H9 (cell line): ENCODE measurements around the gene FXN. TPM values are rescaled to one million over a fixed set of nuclear protein-coding genes. Genes with fewer than 3 reads are reported as not detected.

Experiments used
- DNase-seq: peaks from one replicate; pipeline ENCODE4 v3.0.0-alpha.2; 2017
- H2AFZ ChIP-seq: one replicate; pipeline ENCODE4 v1.6.1; 2013; ENCODE audit warnings: mild to moderate bottlenecking, low read length, control low read depth, moderate library complexity
- H2AK5ac ChIP-seq: 2 replicates; pipeline ENCODE4 v1.6.1; 2013; ENCODE audit warnings: low read length, control low read depth, mixed read lengths; ENCODE audit not compliant: insufficient read length
- H2BK120ac ChIP-seq: one replicate; pipeline ENCODE4 v1.6.1; 2013; ENCODE audit warnings: low read depth, mild to moderate bottlenecking, low read length, control low read depth, inconsistent platforms; ENCODE audit not compliant: poor library complexity, severe bottlenecking
- H2BK12ac ChIP-seq: 2 replicates; pipeline ENCODE4 v1.6.1; 2013; ENCODE audit warnings: low read length, control low read depth, mixed read lengths, low read depth; ENCODE audit not compliant: insufficient read length
- H2BK15ac ChIP-seq: 2 replicates; pipeline ENCODE4 v1.6.1; 2013; ENCODE audit warnings: low read depth, low read length, control low read depth
- H2BK20ac ChIP-seq: one replicate; pipeline ENCODE4 v1.6.1; 2013; ENCODE audit warnings: low read depth, mild to moderate bottlenecking, low read length, control low read depth, inconsistent platforms; ENCODE audit not compliant: poor library complexity, severe bottlenecking
- H2BK5ac ChIP-seq: 2 replicates; pipeline ENCODE4 v1.6.1; 2013; ENCODE audit warnings: low read length, control low read depth, mixed read lengths; ENCODE audit not compliant: insufficient read length
- H3K14ac ChIP-seq: 2 replicates; pipeline ENCODE4 v1.6.1; 2013; ENCODE audit warnings: low read length, control low read depth; ENCODE audit not compliant: insufficient read depth
- H3K18ac ChIP-seq: 2 replicates; pipeline ENCODE4 v1.6.1; 2013; ENCODE audit warnings: low read depth, mild to moderate bottlenecking, mixed read lengths, low read length, control low read depth; ENCODE audit not compliant: insufficient read length
- H3K23ac ChIP-seq: 2 replicates; pipeline ENCODE4 v1.6.1; 2013; ENCODE audit warnings: low read length, control low read depth, mixed read lengths, low read depth; ENCODE audit not compliant: insufficient read length
- H3K23me2 ChIP-seq: 2 replicates; pipeline ENCODE4 v1.6.1; 2013; ENCODE audit warnings: low read depth, mild to moderate bottlenecking, mixed read lengths, low read length, control low read depth; ENCODE audit not compliant: insufficient read length, poor library complexity, severe bottlenecking
- H3K27ac ChIP-seq: 2 replicates; pipeline ENCODE4 v1.5.1; 2013; ENCODE audit warnings: low read length, control low read depth, mixed read lengths, low read depth; ENCODE audit not compliant: insufficient read length
- H3K27me3 ChIP-seq: 2 replicates; pipeline ENCODE4 v1.6.1; 2013; ENCODE audit warnings: low read length, control low read depth, inconsistent platforms; ENCODE audit not compliant: insufficient read depth
- H3K4ac ChIP-seq: 2 replicates; pipeline ENCODE4 v1.6.1; 2013; ENCODE audit warnings: low read depth, mild to moderate bottlenecking, control low read depth, inconsistent platforms, low read length, moderate library complexity
- H3K4me1 ChIP-seq: 2 replicates; pipeline ENCODE4 v1.6.1; 2013; ENCODE audit warnings: low read length, control low read depth, inconsistent platforms; ENCODE audit not compliant: insufficient read depth
- H3K4me2 ChIP-seq: 2 replicates; pipeline ENCODE4 v1.6.1; 2013; ENCODE audit warnings: low read length, control low read depth, mixed read lengths; ENCODE audit not compliant: insufficient read length, insufficient read depth
- H3K56ac ChIP-seq: 2 replicates; pipeline ENCODE4 v1.6.1; 2013; ENCODE audit warnings: low read depth, mild to moderate bottlenecking, mixed read lengths, low read length, control low read depth; ENCODE audit not compliant: insufficient read length
- H3K79me1 ChIP-seq: 2 replicates; pipeline ENCODE4 v1.6.1; 2013; ENCODE audit warnings: low read depth, mild to moderate bottlenecking, moderate library complexity, low read length, control low read depth, inconsistent platforms; ENCODE audit not compliant: insufficient read depth, poor library complexity, severe bottlenecking
- H3K79me2 ChIP-seq: 2 replicates; pipeline ENCODE4 v1.6.1; 2013; ENCODE audit warnings: low read length, control low read depth, inconsistent platforms; ENCODE audit not compliant: insufficient read depth
- H3K9ac ChIP-seq: 2 replicates; pipeline ENCODE4 v1.6.1; 2013; ENCODE audit warnings: low read length, control low read depth, mixed read lengths; ENCODE audit not compliant: insufficient read length; ENCODE audit errors: extremely low read depth
- H3K9me3 ChIP-seq: one replicate; pipeline ENCODE4 v1.6.1; 2013; ENCODE audit warnings: low read depth, low read length, inconsistent platforms; ENCODE audit not compliant: control insufficient read depth
- H3T11ph ChIP-seq: one replicate; pipeline ENCODE4 v1.6.1; 2013; ENCODE audit warnings: mild to moderate bottlenecking, low read length, control low read depth, inconsistent platforms
- H4K20me1 ChIP-seq: one replicate; pipeline ENCODE4 v1.6.1; 2013; ENCODE audit not compliant: control insufficient read depth, insufficient read length, insufficient read depth
- H4K5ac ChIP-seq: 2 replicates; pipeline ENCODE4 v1.6.1; 2013; ENCODE audit warnings: low read depth, mild to moderate bottlenecking, mixed read lengths, low read length, control low read depth; ENCODE audit not compliant: insufficient read length
- H4K8ac ChIP-seq: replicated peaks from 2 replicates; pipeline ENCODE4 v1.6.1; 2013; ENCODE audit warnings: low read length, control low read depth, mixed read lengths, low read depth; ENCODE audit not compliant: insufficient read length
- H4K91ac ChIP-seq: 2 replicates; pipeline ENCODE4 v1.6.1; 2013; ENCODE audit warnings: low read depth, mild to moderate bottlenecking, moderate library complexity, mixed read lengths, low read length, control low read depth; ENCODE audit not compliant: insufficient read length
- H3K27ac Mint-ChIP-seq, 3 experiments: 2 replicates in 2 of 3; 3 replicates in 1 of 3; pipeline ENCODE4 v1.8.0; 2020 to 2021; ENCODE audit warnings: mixed read lengths in 3 of 3, mild to moderate bottlenecking in 1 of 3, moderate library complexity in 1 of 3
- H3K27me3 Mint-ChIP-seq: 2 replicates; pipeline ENCODE4 v1.8.0; 2021; ENCODE audit warnings: low read depth, mild to moderate bottlenecking, moderate library complexity, mixed read lengths
- H3K36me3 Mint-ChIP-seq, 3 experiments: 2 replicates in 2 of 3; 3 replicates in 1 of 3; pipeline ENCODE4 v1.8.0; 2020 to 2021; ENCODE audit warnings: low read depth in 3 of 3, mixed read lengths in 3 of 3; ENCODE audit not compliant: insufficient read depth in 1 of 3
- H3K4me1 Mint-ChIP-seq, 2 experiments: 2 replicates each; pipeline ENCODE4 v1.8.0; 2020; ENCODE audit warnings: mixed read lengths in 2 of 2
- H3K4me3 Mint-ChIP-seq, 2 experiments: 2 replicates in 1 of 2; 3 replicates in 1 of 2; pipeline ENCODE4 v1.8.0; 2020 to 2021; ENCODE audit warnings: mild to moderate bottlenecking in 2 of 2, mixed read lengths in 2 of 2, moderate library complexity in 1 of 2
- H3K9me3 Mint-ChIP-seq, 2 experiments: 2 replicates in 1 of 2; 3 replicates in 1 of 2; pipeline ENCODE4 v1.8.0; 2020; ENCODE audit warnings: mild to moderate bottlenecking in 2 of 2, mixed read lengths in 2 of 2, moderate library complexity in 1 of 2
- WGBS: extraction: QIAGEN DNeasy Blood & Tissue Kit; methylation state at CpG from one replicate; pipeline ENCODE4 v1.1.7; 2013; ENCODE audit warnings: missing lambda C conversion rate, low lambda C conversion rate, mixed read lengths; ENCODE audit not compliant: insufficient read length; ENCODE audit errors: extremely low coverage; 5-methylcytosine and 5-hydroxymethylcytosine counted together
- total RNA-seq: library from RNA; stranded (reverse); gene quantifications from 2 replicates; pipeline ENCODE4 v1.2.1, GENCODE V29; 2021
- TF ChIP-seq, protein P1 (sequence below): fragments of 200-600 bp; sonication (generic); conservative IDR thresholded peaks from 3 replicates; pipeline ENCODE4 v1.8.0; 2021; ENCODE audit warnings: antibody characterized with exemption, mild to moderate bottlenecking

Gene FXN
- total RNA-seq, 1 experiment from 2014 or later, result 34.4 TPM

DNA sequence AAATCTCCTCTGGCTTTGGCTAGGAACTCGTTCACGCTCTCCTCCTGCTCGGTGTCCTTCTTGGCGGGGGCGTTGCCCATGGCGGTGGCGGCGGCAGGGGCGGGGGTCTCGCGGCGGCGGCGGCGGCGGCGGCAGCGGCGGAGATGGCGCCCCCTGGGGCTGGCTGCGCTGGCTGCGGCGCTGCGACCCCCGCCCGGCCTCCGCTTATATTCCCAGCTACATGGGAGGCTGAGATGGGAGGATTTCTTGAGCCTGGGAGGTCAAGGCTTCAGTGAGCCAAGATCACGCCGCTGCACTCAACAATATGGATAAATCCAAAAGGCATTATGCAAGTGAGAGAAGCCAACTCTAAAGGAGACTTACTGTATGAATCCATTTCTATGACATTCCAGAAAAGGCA is 21.5 kb upstream of the FXN start, which contains the start of gene PRKACG:
Gene PRKACG (minus strand): TSS at position 101 of the 400 bp plus-strand sequence. CDS start 21 bp downstream, at position 80.
- no peak within 1 kb of the TSS for H2BK12ac ChIP-seq
- H3K4me1 Mint-ChIP-seq, result peaks cover 18 to 37% of the 10 kb centered on the region in 2 experiments
- no peaks in the 10 kb centered on the region; the same call in 1 of the 2 replicates for H3K27me3 Mint-ChIP-seq
- no peaks in the 10 kb centered on the region for H3K9me3 ChIP-seq
- H3K27ac ChIP-seq, result no peak within 1 kb of the TSS
- no peaks in the 10 kb centered on the region for H3K23me2 ChIP-seq
- H3K4me1 ChIP-seq, result peaks cover 3% of the 10 kb centered on the region; the same call in 1 of the 2 replicates
- no peak within 1 kb of the TSS for H2AFZ ChIP-seq
- no peaks in the 10 kb centered on the region for H3K27me3 ChIP-seq
- H3T11ph ChIP-seq, result no peak within 1 kb of the TSS
- no peak within 1 kb of the TSS for H3K23ac ChIP-seq
- H2BK120ac ChIP-seq, result no peak within 1 kb of the TSS
- H3K9me3 Mint-ChIP-seq, result peaks cover 3 to 13% of the 10 kb centered on the region in 2 experiments
- H3K9ac ChIP-seq, result no peak within 1 kb of the TSS
- no peak within 1 kb of the TSS for H3K27ac Mint-ChIP-seq
- no peak for DNase-seq
- H2BK15ac ChIP-seq, result no peak within 1 kb of the TSS
- H2BK20ac ChIP-seq, result no peak within 1 kb of the TSS
- no peak within 1 kb of the TSS for H3K4me2 ChIP-seq
- H3K79me2 ChIP-seq, result no peaks in the 10 kb centered on the region
- no peak within 1 kb of the TSS for H2AK5ac ChIP-seq
- no peaks in the 10 kb centered on the region for H4K20me1 ChIP-seq
- no peak within 1 kb of the TSS for H3K56ac ChIP-seq
- H3K14ac ChIP-seq, result no peak within 1 kb of the TSS
- no CpG with 5 or more reads among the region's 29 CpGs for WGBS
- H4K8ac ChIP-seq, result no peak within 1 kb of the TSS
- no peak within 1 kb of the TSS for H3K4ac ChIP-seq
- no peak within 1 kb of the TSS for H3K4me3 Mint-ChIP-seq
- TF ChIP-seq, protein P1, sequence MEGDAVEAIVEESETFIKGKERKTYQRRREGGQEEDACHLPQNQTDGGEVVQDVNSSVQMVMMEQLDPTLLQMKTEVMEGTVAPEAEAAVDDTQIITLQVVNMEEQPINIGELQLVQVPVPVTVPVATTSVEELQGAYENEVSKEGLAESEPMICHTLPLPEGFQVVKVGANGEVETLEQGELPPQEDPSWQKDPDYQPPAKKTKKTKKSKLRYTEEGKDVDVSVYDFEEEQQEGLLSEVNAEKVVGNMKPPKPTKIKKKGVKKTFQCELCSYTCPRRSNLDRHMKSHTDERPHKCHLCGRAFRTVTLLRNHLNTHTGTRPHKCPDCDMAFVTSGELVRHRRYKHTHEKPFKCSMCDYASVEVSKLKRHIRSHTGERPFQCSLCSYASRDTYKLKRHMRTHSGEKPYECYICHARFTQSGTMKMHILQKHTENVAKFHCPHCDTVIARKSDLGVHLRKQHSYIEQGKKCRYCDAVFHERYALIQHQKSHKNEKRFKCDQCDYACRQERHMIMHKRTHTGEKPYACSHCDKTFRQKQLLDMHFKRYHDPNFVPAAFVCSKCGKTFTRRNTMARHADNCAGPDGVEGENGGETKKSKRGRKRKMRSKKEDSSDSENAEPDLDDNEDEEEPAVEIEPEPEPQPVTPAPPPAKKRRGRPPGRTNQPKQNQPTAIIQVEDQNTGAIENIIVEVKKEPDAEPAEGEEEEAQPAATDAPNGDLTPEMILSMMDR, result no peak
- H3K18ac ChIP-seq, result no peak within 1 kb of the TSS
- H3K36me3 Mint-ChIP-seq, result peaks cover 0 to 18% (median 3%) of the 10 kb centered on the region in 3 experiments; a peak in 3 of 7 replicates
- H2BK5ac ChIP-seq, result no peak within 1 kb of the TSS
- no peak within 1 kb of the TSS for H4K91ac ChIP-seq
- H4K5ac ChIP-seq, result no peak within 1 kb of the TSS
- H3K79me1 ChIP-seq, result no peaks in the 10 kb centered on the region
